ENCODE results near the gene SPATA21. TPM values are rescaled to one million over a fixed set of nuclear protein-coding genes. Genes with fewer than 3 reads are reported as not detected.

Gene SPATA21
- polyA plus RNA-seq, 1 donor (not counting 4 experiments of a cell fraction or from before 2014, with no cell fraction given): 0.04 TPM

GRCh38 chr1:16422041-16422440 lies 15.2 kb downstream of the SPATA21 start:
- Histone ChIP-seq H3K27me3 (ENCODE audit: control insufficient read depth, extremely low read depth, insufficient read depth, low read length) (peaks cover 7% of the 10 kb centered on the region), H2AFZ (ENCODE audit: control insufficient read depth, low read length) (no peak overlapping the region), H4K20me1 (ENCODE audit: control insufficient read depth, extremely low read depth, insufficient read depth, low read length) (no peaks in the 10 kb centered on the region), H3K4me2 (ENCODE audit: control insufficient read depth, extremely low read depth, insufficient read depth, low read depth, low read length) (no peak overlapping the region), H3K36me3 (ENCODE audit: control insufficient read depth in 2 of 2, extremely low read depth in 1 of 2, insufficient read depth in 2 of 2, low read length in 2 of 2) (no peaks in the 10 kb centered on the region), H3K4me3 (ENCODE audit: control insufficient read depth in 2 of 3, extremely low read depth in 1 of 3, insufficient read depth in 2 of 3, low read depth in 1 of 3, low read length in 3 of 3) (no peak overlapping the region), H3K9me3 (ENCODE audit: control insufficient read depth, low read depth, low read length) (no peaks in the 10 kb centered on the region), H3K4me1 (ENCODE audit: control insufficient read depth, extremely low read depth, insufficient read depth, low read length) (no peaks in the 10 kb centered on the region), H3K27ac (ENCODE audit: control insufficient read depth, insufficient read depth, low read length) (no peak overlapping the region), H3K79me2 (ENCODE audit: control insufficient read depth, insufficient read depth, low read length) (no peaks in the 10 kb centered on the region), H3K9me1 (ENCODE audit: control insufficient read depth, extremely low read depth, insufficient read depth, low read length) (no peaks in the 10 kb centered on the region), H3K9ac (ENCODE audit: control insufficient read depth, extremely low read depth, insufficient read depth, low read length) (no peak overlapping the region)
- dilution Hi-C loops (cut with MboI; ENCODE audit: extremely low pct_ligation_motif_present, low sequenced_read_pairs): no loop called here
- FAIRE-seq (no peak), DNase-seq (ENCODE audit: low read depth, low spot score) (no peak)
- TF ChIP-seq EZH2 (IDR thresholded peaks at IDR 0.05; ENCODE audit: low read length) (no peak), CTCF (optimal IDR thresholded peaks at IDR 0.05 in 1 of 3, IDR thresholded peaks at IDR 0.05 in 1 of 3, conservative IDR thresholded peaks at IDR 0.05 in 1 of 3; ENCODE audit: extremely low read depth in 1 of 3, insufficient read depth in 2 of 3, low read length in 3 of 3) (no peak)

- Histone ChIP-seq H3K4me1 (ENCODE audit: control insufficient read depth, extremely low read depth, insufficient read depth, low read length) (no peaks in the 10 kb centered on the region), H3K36me3 (ENCODE audit: control insufficient read depth in 2 of 2, extremely low read depth in 1 of 2, insufficient read depth in 2 of 2, low read length in 2 of 2) (no peaks in the 10 kb centered on the region), H3K9me3 (ENCODE audit: control insufficient read depth, low read depth, low read length) (no peaks in the 10 kb centered on the region), H3K9ac (ENCODE audit: control insufficient read depth, extremely low read depth, insufficient read depth, low read length) (no peak overlapping the region), H3K27ac (ENCODE audit: control insufficient read depth, insufficient read depth, low read length) (no peak overlapping the region), H3K27me3 (ENCODE audit: control insufficient read depth, extremely low read depth, insufficient read depth, low read length) (peaks cover 7% of the 10 kb centered on the region), H2AFZ (ENCODE audit: control insufficient read depth, low read length) (no peak overlapping the region), H3K9me1 (ENCODE audit: control insufficient read depth, extremely low read depth, insufficient read depth, low read length) (no peaks in the 10 kb centered on the region), H3K4me3 (ENCODE audit: control insufficient read depth in 2 of 3, extremely low read depth in 1 of 3, insufficient read depth in 2 of 3, low read depth in 1 of 3, low read length in 3 of 3) (no peak overlapping the region), H4K20me1 (ENCODE audit: control insufficient read depth, extremely low read depth, insufficient read depth, low read length) (no peaks in the 10 kb centered on the region), H3K4me2 (ENCODE audit: control insufficient read depth, extremely low read depth, insufficient read depth, low read depth, low read length) (no peak overlapping the region), H3K79me2 (ENCODE audit: control insufficient read depth, insufficient read depth, low read length) (no peaks in the 10 kb centered on the region)
- FAIRE-seq (no peak), DNase-seq (ENCODE audit: low read depth, low spot score) (no peak)
- dilution Hi-C loops (cut with MboI; ENCODE audit: extremely low pct_ligation_motif_present, low sequenced_read_pairs): no loop called here
- TF ChIP-seq CTCF (optimal IDR thresholded peaks at IDR 0.05 in 1 of 3, IDR thresholded peaks at IDR 0.05 in 1 of 3, conservative IDR thresholded peaks at IDR 0.05 in 1 of 3; ENCODE audit: extremely low read depth in 1 of 3, insufficient read depth in 2 of 3, low read length in 3 of 3) (no peak), EZH2 (IDR thresholded peaks at IDR 0.05; ENCODE audit: low read length) (no peak)
Measured at GRCh38 chr1:16421201-16421600, 16.0 kb downstream of the SPATA21 start.
